DMS 273 (cell line): Measurements from ENCODE around the gene HOXA10.

Experiments used
- DNase-seq: peaks from one replicate; lab custom pipeline; 2025; ENCODE audit not compliant: unreplicated experiment; lab: John Stamatoyannopoulos, UW

The HOXA10 gene

DNA sequence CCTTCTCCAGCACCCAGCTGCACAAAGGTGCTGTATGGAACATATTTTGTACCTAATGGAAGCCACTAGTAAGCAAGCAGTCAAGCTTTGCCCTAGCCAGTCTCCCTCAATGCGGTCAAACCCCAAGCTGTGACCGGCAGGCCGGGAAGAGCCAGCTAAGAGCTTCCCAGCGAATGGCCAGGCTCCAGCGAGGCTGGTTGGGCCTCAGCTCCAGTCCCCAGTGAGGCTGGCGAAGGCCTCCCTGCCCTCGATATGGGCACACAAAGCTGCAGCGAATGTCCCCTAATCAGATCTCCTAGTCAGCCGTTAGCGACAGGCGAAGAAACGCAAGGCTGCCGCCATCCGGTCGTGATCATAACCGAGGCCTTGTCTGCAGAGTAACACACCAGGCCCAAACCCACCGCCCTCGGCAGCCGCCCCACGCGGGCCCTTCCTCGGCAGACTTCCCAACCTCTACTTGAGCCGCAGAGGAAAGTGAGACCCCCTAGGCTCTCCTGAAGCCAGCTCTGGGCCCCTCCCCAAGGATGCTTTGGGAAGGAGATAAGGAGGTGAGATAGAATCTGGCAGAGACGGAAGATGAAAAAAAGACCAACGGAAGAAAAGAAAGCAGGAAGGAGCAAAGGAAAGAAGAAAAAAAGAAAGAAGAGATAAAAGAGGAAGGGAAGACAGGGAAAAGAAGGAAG lies 5.7 kb downstream of the HOXA10 start:
- peak; percentile 91 for DNase-seq

DNA sequence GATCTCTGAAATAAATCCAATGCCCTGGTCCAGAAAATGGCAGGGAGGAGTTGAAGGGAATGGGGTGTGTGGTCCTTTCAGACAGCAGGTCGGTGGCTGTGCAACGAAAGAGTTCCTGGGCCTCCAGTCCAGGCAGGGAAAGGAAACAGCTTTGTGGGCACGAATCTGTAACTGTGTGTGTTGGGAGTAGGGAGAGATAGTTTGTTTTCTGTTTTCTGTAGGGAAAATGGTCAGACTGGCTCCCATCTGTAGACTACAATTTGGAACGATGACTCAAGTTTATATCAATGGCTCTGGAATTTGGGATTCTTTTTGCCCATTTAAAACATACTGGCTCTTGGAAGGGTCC lies 6.2 kb downstream of the HOXA10 start:
- DNase-seq: peak; percentile 75

DNA sequence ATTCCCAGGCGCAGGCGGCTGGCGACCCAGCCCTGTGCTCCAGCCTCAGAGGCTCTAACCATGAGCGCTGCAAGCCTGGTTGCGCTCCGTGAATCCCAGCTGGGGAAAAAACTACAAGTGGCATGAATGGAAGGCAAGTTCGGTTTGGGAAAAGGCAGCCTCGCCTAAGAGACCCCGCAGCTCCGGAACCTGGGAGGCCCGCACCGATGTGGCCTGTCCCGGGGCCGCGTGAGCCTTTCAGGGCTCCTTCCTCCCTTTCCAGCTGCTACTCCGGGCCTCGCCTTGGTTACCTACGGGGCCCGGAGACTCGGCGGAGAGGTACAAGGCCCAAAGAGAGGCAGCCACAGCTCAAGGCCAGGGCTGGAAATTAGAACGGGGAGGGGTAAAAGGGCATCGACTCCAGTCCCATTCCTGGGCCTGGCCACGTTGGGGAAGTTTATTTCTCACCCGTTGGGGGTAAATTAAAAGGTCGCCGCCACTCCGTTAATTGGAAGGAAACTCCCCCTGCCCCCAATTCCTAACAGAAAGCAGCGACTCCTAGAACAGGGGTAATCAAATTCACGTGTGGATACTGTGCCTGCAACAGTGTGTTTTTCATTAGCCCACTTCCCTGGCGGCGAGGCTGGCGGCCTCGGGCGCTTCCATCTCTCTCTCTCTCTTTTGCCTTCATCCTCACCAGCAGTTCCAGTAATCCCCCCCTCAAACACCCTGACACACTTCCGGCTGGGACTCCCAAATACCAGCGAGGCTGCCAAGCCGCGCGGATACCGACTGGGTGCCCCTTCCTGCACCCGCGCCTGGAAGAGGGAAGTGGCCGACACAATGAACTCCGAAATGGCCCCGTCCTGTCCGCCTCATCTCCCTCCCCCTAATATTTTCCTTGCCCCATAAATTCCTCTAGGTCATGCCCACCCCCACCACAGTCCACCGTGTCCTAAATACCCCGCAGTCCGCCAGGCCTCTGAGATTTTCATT lies 7.3 kb downstream of the HOXA10 start:
- peak; percentile 92 for DNase-seq

DNA sequence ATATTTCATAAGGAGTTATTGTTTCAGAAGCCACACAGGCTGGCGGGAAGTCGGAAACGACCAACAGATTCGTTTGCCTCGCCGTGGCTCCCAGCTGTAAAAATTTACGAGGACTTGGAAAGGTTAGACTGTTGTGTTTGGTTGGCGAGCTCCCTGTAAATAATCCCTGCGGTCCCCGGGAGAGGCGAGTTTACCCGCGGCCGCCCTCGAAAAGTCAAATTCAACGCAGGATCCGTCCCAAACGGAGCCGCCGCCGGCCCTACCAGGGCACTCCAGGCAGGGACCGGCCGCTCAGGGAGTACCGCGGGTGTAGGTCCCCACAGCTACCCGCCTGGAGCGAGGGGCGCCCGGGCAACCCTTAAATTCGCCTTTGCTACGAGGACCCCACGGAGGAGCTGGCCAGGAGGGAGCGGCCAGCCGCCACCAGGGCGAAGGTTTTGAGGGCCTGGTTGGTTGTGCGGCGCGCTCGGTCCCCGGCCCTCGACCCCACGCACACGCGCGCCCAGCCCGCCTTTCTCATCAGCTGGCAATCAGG lies 8.1 kb downstream of the HOXA10 start:
- DNase-seq: peak; percentile 84

DNA sequence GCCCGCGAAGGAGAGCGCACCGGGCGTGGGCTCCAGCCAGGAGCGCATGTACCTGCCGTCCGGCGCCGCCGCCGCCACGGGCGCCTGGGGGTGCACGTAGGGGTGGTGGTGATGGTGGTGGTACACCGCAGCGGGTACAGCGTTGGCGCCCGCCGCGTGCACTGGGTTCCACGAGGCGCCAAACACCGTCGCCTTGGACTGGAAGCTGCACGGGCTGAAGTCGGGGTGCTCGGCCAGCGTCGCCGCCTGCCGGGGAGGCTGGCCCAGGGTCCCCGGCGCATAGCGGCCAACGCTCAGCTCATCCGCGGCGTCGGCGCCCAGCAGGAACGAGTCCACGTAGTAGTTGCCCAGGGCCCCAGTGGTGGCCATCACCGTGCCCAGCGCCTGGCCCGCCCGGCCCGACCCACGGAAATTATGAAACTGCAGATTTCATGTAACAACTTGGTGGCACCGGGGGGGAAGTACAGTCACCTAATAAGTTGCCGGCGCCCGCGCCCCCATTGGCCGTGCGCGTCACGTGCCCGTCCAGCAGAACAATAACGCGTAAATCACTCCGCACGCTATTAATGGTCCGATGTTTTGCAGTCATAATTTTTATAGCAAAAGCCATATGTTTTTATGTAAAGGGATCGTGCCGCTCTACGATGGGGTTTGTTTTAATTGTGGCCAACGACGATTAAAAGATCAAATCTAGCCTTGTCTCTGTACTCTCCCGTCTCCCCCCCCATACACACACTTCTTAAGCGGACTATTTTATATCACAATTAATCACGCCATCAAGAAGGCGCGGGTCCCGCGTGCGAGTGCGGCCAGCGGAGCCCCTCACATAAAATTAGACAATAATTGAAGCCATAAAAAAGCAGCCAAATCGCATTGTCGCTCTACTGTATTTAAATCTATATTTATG lies 8.8 kb downstream of the HOXA10 start, which contains the start of gene HOXA9:
Gene HOXA9 (minus strand): TSS at position 449 of the 907 bp plus-strand sequence. CDS start 80 bp downstream, at position 369.
- peak; percentile 94 for DNase-seq

DNA sequence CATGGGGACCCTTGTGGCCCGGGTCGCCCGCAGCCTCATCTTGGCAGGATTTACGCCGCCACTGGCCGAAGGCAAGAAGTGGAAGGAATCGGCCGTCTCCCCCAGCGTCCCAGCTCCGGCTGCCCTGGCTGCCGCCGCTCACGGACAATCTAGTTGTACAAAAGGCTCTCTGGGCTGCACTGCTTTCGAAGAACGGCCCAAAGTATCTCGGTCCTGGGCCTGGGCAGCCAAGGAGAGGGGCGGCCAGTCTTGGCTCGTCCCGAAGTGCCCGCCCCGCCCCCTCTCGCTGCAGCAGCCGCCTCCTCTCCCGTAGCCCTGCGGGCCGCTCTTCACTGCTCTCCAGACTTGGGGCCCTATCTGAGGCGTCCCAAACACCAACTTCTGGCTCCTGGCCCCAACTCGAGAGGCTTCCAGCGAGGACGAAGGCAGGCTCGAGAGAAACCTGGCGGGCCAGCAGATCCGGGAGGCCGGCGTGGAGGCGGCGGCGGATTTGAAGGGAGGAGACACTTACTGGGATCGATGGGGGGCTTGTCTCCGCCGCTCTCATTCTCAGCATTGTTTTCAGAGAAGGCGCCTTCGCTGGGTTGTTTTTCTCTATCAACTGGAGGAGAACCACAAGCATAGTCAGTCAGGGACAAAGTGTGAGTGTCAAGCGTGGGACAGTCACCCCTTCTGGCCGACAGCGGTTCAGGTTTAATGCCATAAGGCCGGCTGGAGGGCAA lies 9.6 kb downstream of the HOXA10 start:
- peak; percentile 72 for DNase-seq

DNA sequence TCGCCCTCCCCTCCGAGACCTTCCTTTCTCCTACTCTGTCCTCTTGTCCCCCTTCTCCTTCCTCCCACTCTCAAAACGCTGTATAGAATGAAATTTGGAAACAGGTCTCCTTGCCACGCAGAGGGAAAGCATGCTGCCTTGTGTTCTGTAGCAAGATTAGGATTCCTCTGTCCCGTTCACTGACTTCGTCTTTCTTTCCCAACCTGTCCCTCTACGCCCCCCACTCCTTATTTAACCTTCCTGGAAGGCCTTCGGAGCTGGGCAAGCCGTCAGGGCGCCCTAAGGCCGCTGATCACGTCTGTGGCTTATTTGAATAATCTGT lies 10.1 kb downstream of the HOXA10 start:
- no peak for DNase-seq

DNA sequence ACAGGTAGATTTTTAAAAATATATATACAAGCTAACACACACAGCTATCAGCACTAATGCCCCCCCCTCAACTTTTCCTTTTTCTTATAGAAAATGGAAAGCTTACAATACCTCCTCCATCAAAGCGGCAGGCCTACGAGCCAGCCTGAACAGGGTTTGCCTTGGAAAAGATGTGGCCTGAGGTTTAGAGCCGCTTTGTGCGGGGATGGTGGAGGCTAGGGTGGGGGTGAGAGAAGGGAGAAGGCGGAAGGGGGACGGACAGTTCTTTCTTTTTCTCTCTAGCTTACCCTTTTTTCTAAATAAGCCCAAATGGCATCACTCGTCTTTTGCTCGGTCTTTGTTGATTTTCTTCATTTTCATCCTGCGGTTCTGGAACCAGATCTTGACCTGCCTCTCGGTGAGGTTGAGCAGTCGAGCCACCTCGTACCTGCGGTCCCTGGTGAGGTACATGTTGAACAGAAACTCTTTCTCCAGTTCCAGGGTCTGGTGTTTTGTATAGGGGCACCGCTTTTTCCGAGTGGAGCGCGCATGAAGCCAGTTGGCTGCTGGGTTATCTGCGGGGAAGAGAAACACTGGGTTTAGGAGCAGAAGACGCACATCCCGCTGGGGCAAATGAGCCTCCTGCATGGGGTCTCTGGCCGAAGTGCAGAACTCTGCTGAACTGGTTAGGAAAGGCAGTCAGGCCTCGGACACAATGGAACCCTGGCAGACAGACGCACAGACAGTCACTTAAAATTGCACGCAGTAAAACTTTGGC lies 10.7 kb downstream of the HOXA10 start:
- DNase-seq: peak; percentile 58

DNA sequence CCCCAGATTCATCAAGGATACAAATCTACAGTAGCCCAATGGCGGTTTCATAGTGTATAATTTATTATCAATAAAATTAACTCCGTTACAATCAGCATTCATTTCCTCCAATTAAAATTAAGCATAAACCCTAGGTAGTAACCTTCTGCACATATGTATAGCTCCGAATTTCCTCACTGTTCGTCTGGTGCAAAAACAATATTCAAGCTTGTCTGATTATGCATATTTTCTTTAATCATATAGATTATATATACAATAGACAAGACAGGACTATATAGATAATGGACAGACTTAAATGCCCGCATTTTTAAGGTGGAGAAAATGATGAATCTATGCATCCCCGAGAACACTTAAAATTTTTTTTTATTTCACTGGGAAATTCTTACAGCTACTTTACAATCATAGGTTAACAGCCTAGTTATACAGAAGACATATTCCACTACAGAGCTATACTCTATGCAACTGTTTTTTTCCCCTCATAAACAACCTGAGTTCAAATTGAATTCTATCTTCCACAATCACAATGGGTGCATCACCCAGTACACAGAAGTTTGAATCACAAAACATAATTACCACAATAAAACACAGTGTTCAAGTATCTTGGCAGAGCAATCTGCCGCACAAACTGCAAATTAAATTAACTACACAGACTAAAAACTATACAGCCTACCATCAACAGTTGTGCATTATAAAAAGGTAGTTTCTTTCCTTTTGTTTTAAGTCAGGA lies 11.4 kb downstream of the HOXA10 start:
- peak; percentile 54 for DNase-seq

DNA sequence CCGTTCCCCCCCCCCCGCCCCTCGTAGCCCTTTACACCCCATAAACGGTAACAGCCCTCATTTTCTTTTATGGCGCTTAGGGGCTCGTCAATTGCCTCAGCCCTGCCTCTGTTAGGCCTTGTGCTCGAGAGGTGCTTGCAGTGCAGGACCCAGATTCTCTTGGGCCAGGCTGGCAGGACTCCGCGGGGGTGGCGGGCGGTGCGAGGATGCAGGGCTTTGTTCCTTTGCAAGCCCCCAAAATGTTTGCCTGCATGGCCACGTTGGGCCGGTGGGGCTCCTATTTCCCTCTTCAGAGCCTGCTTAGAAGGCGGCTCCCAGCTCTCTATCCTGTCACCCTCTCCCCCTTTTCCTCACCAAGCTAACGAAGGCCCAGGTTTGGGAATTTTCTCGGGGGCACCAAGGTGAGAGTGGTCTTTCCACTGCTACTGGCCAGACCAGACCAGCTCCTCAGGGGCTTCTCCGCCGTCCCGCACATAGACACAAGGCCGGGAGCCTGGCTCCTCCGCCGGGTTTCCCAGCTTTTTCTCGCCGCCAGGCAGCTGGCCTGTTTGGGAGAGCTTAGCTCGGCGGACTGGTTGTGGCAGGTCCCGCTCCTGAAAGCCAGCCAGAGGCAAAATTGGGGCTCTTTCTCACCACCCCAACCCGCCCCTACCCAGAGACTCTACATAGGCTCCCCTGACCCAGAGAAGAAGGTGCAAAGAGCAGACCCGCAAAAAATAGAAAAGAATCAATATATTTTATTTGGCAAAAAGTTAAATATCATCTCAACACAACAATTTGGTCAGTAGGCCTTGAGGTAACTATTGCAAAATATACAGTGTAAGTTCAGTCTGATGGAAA lies 12.2 kb downstream of the HOXA10 start:
- peak; percentile 80 for DNase-seq

DNA sequence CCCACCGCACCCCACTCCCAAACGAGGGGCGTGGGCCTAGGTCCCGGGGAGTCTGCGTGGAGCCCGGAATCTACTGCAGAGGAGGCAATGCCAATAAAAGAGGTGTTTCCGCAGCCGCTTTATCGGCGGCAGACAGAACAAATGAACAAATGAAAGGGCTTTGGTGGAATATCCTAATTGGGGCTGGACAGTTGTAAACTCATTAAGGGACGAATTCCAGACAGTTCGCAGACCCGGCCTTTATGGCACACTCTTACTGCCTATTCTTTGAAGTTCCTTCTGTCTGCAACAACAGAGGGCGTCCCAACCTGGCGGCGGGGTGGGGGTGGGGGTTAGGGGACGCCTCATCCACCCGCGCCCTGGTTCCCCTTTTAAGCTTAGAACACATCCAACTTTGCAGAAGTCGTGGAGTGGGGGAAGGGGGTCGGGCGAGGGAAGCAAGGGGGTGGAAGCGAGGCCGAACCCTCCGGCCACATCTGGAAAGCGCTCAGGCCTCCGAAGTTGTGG lies 12.9 kb downstream of the HOXA10 start:
- peak; percentile 83 for DNase-seq

DNA sequence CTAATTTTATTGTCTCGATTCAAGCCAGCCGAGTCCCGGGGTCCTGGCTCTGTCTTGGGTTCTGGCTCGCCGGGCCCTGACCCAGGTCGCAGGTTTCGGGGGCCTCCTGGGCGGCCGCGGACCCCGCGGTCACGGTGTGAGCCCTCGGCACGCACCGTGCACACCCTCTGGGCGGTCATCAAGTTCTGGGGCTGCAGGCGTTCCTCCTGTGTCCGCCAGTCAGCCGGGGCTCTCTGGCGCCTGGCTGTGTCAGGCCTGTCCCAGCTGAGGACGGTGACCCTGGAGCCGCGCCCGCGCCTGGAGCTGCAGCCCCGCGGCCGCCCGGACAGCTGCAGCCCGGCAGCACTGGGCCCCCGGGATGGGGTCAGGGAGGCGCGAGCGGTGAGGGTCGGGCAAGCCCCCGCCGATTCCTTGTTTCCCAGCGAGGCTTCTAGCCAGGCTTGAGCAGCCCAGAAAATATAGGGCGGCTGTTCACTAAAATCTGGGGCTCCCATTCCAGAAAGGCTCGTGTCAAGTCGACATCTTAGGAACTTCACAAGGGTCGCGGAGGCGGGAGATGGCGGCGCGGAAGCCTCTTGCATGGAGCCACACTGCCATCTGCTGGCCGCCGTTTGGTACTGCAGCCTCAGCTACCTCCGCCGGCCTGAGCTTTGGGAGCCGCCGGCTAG lies 13.4 kb downstream of the HOXA10 start:
- DNase-seq: peak; percentile 96

DNA sequence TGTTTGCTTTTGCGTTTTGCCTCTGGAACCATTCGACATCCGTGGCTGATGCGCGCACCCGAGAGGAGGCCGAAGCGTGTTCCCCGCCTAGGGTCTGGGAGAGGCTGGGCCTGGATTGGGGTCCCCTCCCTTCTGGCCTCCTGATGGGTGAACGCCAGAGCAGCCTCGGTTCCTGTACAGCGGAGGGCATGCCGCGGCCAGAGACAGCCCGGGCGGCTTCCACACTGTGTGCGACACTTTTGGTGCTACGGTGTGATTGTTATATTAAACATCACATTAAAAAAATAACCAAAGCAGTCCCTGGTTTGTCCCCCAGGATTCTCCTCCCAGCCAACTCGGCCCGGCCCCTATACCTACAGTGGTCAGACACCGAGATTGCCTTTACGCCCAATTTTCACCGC lies 14.0 kb downstream of the HOXA10 start:
- DNase-seq: no peak

DNA sequence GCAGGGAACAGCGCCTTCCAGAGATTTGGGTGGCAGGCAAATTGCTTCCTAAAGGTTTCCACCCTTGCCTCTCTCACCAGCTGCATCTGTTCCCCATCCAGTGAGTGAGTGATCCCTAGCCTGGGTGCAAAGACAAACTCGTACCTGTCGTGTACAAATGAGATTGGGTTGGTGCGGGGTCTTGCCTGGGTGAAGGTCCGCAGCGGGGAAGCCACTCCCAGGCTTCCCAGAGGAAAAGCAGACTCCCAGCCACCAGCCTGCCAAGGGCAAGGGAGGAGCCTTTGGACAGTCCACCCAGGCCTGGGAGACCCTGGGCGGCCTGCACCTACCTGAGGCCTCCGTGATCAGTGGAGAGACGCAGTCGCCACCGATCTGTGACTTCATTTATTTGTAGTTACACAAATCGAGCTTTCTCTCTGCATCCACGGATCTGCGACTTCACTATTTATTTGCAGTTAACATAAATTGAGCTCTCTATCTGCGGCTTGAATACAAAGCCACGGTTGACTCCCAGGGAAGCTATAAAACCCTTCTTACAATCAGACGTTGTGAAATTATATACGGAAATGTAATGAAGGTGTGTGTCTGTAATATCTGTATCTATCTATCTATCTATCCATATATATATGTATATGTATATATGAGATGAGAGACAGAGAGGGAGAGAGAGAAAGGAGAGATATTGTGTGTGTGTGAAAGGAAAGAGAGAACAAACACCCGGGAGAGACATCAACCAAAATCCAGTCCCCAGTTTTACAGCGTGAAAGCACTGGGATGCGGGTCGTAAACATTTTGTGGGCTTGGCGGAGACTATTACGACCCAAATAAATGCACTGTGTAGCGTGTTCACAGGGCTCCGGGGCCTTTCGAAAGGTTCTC lies 14.6 kb downstream of the HOXA10 start:
- DNase-seq: no peak

DNA sequence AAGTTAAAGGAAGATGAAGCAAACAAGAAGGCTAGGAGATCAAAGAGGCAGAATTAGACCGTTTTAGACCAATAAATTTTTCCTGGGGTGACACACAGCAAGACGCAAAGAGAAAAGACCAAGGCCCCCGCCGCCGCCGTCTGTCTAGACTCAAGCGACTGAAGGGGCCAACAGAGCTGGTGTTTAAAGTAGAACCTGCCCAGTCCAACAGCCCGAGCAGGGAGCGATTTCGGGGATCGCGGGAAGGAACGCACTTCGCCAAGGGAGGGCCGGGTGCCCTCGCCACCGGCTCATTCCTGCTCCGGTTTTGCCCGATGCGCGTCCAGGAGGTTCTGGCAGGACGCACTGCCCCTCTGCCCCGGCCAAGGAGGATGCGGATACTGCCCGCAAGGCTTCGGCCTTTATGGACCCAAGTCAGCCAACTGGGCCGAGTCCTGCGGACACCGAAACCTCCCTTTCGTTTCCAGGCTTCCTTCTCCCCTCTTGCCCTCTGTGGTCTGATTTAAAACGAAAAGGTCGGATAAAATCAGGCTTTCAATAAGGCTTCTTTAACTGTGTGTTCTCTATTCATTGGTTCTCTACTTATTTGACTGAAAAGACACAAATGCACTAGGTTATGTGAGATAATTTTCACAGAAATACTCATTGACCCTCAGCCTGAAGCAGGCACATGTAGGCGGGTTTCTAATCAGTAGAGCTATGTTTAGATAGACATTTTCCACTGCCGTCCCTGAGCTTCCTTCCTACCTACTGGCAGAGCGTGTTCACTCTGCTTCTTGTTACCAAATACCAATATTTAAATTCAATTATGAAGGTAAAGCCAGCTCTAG lies 15.5 kb downstream of the HOXA10 start:
- no peak for DNase-seq
